ENCODE measurements around the gene LRRC8B.

LRRC8B gene

GRCh38 chr1:89596698-89597097 lies 72.1 kb downstream of the LRRC8B start:
- peaks cover 89% of the 10 kb centered on the region for H3K36me3 Mint-ChIP-seq (ENCODE audit: low read depth)
- H3K4me3 Mint-ChIP-seq = no peak overlapping the region
- H3K4me1 Mint-ChIP-seq (ENCODE audit: low read depth) = peaks cover 89% of the 10 kb centered on the region
- DNase-seq = no peak
- no peaks in the 10 kb centered on the region for H3K9me3 Mint-ChIP-seq
- no peaks in the 10 kb centered on the region for H3K27me3 Mint-ChIP-seq
- H3K27ac Mint-ChIP-seq = peak overlapping the region; percentile 16

DNA sequence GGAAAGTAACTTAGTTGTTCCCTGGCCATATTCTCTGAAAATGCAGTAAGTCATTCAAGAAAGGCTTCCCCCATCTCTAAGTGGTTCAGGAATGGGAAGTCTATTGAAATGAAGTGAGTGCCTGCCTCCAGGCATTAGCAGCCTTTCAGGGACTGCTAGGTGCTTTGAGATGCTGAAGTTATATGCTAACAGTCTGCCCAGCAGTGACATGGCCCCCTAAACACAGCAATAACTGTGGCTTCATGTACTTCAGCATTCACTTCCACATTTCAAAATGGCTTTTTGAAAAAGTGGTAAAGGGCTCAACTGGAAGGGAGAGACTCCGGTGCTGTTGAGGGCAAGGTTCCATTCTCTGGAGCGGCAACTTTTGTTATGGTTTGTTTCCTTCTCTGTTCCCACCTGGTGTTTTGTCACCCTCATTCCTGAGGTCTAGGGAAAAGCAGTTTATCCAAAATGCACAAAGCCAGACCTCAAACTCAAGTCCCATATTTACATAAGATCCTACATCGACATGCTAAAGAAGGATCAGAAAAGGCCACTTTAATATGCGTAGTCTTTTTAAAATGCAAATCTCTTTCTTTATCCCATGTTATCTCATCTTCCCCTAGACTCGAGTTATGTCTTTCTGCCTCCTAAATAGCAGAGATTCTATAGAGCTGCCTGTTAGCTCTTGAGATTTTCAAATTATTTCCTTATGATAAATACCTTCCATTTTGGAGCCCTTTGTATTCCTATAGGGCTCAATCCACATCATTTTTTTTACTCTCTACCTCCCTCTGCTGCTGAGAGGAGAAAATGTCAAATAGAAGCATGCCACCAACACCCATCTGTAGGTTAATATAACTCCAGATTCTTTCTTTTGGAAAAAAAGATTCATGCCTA lies 74.1 kb downstream of the LRRC8B start:
- peaks cover 84% of the 10 kb centered on the region for H3K36me3 Mint-ChIP-seq (ENCODE audit: low read depth)
- no peak for DNase-seq
- peaks cover 89% of the 10 kb centered on the region for H3K4me1 Mint-ChIP-seq (ENCODE audit: low read depth)
- no peak overlapping the region for H3K4me3 Mint-ChIP-seq
- H3K9me3 Mint-ChIP-seq = no peaks in the 10 kb centered on the region
- H3K27ac Mint-ChIP-seq = peak overlapping the region; percentile 100
- H3K27me3 Mint-ChIP-seq = no peaks in the 10 kb centered on the region

GRCh38 chr1:89599332-89599630 lies 74.7 kb downstream of the LRRC8B start:
- no peak for DNase-seq
- Mint-ChIP-seq H3K27ac (peak overlapping the region; percentile 100), H3K9me3 (no peaks in the 10 kb centered on the region), H3K4me1 (ENCODE audit: low read depth) (peaks cover 90% of the 10 kb centered on the region), H3K27me3 (no peaks in the 10 kb centered on the region), H3K36me3 (ENCODE audit: low read depth) (peaks cover 80% of the 10 kb centered on the region), H3K4me3 (no peak overlapping the region)

- peaks cover 95% of the 10 kb centered on the region for H3K4me1 Mint-ChIP-seq (ENCODE audit: low read depth)
- H3K36me3 Mint-ChIP-seq (ENCODE audit: low read depth) = peaks cover 79% of the 10 kb centered on the region
- no peaks in the 10 kb centered on the region for H3K9me3 Mint-ChIP-seq
- H3K27ac Mint-ChIP-seq = peak overlapping the region; percentile 100
- DNase-seq = no peak
- no peaks in the 10 kb centered on the region for H3K27me3 Mint-ChIP-seq
- no peak overlapping the region for H3K4me3 Mint-ChIP-seq
Measured at GRCh38 chr1:89600451-89601224, 76.0 kb downstream of the LRRC8B start.

DNA sequence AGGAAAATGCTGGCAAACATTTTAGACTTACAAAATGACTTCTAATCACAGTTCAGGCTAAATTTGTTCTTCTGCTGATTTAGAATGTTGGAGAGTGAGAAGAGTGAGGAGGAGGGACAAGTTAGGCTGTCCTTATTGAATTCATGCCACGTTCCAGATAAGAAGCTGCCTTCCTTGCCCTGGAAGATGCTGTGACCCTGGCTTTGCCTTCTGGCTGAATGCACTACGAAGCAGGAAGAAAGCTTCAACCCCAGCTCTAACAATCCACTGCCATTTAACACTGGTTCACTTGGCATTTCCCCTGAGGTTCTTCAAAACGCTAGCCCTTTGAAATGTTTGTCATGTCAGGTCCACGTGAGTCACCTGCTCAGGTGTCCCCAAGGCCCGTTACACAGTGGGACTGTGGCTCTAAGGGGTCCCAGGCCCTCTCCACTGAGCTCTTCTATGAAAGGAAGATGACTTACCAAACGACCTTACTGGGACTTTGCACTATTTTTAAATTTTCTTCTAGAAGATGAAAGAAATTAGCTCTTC lies 78.3 kb downstream of the LRRC8B start:
- H3K4me3 Mint-ChIP-seq = peak overlapping the region; percentile 59
- H3K27ac Mint-ChIP-seq = peak overlapping the region; percentile 100
- H3K4me1 Mint-ChIP-seq (ENCODE audit: low read depth) = peaks cover 99% of the 10 kb centered on the region
- no peaks in the 10 kb centered on the region for H3K9me3 Mint-ChIP-seq
- H3K27me3 Mint-ChIP-seq = no peaks in the 10 kb centered on the region
- DNase-seq = peak; percentile 56
- H3K36me3 Mint-ChIP-seq (ENCODE audit: low read depth) = peaks cover 60% of the 10 kb centered on the region

DNA sequence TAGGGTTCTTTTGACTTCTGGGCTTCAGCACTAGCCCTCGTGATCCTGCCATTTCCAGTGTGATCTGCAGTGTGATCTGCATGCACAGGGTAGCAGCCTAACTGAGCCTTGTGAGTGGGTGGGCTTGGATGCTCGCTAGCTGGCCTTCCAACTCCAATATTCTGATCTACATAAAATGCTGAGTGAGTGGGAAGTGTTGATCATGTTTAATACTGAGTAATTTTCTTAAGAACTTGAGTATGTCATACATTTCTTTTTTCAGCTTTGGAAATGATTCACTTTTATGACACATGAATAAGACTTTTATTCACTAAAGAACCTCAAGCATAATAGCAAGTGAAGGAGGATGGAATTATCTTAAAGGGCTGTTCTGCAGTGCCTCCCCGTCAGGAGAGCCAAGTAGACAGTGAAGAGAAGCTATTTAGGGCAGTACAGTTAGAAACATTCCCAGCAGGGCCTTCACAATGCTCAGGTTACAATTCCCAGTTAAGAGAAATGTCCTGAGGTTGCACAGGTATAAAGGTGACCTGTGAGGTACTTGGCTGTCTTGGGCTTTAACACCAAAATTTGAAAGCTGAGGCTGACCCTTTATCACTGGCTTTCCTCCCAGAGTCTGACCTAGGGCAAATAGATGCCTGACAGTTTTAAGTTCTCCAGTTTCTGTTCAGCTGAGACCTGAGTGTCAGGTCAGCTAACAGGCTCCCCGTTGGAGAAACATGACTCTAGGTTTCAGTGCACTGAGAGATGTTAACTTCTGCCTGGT lies 79.2 kb downstream of the LRRC8B start:
- peak; percentile 77 for DNase-seq
- Mint-ChIP-seq H3K27ac (peak overlapping the region; percentile 100), H3K27me3 (no peaks in the 10 kb centered on the region), H3K4me3 (peak overlapping the region; percentile 79), H3K4me1 (ENCODE audit: low read depth) (peaks cover 99% of the 10 kb centered on the region), H3K9me3 (no peaks in the 10 kb centered on the region), H3K36me3 (ENCODE audit: low read depth) (peaks cover 53% of the 10 kb centered on the region)

DNA sequence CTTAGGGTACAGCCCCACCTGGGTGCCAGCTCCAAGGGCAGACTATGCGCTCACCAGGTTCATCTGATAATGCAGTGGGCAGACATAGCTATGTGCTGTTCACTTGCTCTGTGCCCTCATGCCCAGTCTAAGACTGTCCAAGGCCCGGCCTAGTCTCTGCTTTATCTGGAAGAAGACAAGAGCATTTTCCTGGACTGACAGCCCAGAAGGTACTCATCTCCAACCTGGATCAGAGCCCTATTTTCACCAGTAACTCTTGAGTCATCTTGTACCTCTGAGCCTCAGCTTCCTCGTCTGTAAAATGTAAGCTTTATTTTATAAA lies 79.7 kb downstream of the LRRC8B start:
- no peaks in the 10 kb centered on the region for H3K9me3 Mint-ChIP-seq
- no peaks in the 10 kb centered on the region for H3K27me3 Mint-ChIP-seq
- H3K4me1 Mint-ChIP-seq (ENCODE audit: low read depth) = peaks cover 99% of the 10 kb centered on the region
- DNase-seq = peak; percentile 65
- H3K4me3 Mint-ChIP-seq = peak overlapping the region; percentile 79
- H3K36me3 Mint-ChIP-seq (ENCODE audit: low read depth) = peaks cover 54% of the 10 kb centered on the region
- H3K27ac Mint-ChIP-seq = peak overlapping the region; percentile 100

GRCh38 chr1:89605692-89606091 lies 81.1 kb downstream of the LRRC8B start:
- Mint-ChIP-seq H3K9me3 (no peaks in the 10 kb centered on the region), H3K27ac (peak overlapping the region; percentile 100), H3K4me3 (peak overlapping the region; percentile 79), H3K4me1 (ENCODE audit: low read depth) (peaks cover 98% of the 10 kb centered on the region), H3K36me3 (ENCODE audit: low read depth) (peaks cover 47% of the 10 kb centered on the region), H3K27me3 (no peaks in the 10 kb centered on the region)
- no peak for DNase-seq

DNA sequence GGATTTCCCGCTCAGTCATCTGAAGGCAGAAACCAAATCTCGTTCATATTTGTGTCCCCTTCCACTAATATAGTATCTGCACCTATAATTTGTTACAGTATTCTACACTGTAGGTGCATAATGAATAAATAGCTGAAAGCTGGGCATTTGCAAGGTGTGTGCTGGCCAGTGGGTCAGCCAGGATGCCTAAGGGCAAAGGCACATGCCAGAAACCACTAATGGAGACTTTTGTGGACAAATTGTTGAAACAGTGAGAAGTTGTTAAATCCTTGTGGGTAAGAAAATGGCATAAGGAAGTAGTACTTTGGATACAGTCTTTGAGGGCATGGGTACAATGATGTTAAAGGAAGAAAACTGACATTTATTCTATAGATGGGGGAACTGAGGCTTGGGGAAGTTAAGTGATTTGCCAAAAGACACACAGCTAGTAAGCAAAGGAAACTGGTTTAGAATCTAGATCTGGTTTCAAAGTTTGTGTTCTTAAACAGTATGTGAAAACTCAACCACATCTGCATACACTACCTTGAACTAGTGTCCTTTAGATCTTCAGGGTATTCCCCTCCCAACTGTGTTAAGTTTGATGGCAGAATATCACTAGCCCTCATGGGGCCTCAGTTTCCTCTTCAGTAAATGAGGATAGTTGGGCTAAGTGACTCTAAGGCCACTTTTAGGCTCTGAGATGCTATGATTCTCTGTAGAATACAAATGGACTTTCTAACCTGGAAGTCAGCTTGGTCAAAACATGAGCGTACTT lies 81.8 kb downstream of the LRRC8B start:
- Mint-ChIP-seq H3K36me3 (ENCODE audit: low read depth) (peaks cover 41% of the 10 kb centered on the region), H3K27me3 (no peaks in the 10 kb centered on the region), H3K27ac (peak overlapping the region; percentile 100), H3K4me1 (ENCODE audit: low read depth) (peaks cover 98% of the 10 kb centered on the region), H3K4me3 (peak overlapping the region; percentile 79), H3K9me3 (no peaks in the 10 kb centered on the region)
- no peak for DNase-seq

DNA sequence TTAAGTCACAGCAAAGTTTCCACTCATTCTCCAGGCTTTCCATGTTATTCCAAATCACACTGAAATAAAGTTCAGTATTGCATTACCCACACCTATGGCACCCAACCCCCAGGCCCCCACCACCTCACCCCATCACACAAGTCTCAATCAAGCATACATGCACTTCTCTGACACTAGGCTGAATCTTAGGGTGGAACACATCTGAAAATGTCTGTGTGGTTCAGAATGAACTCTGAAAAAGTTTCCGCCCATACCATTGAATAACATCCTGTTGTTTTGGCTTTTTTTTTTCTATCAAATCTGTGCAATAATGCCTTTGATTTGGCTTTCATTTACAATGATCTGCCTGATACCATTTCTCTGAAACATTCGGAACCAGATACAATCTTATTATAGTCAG lies 82.5 kb downstream of the LRRC8B start:
- Mint-ChIP-seq H3K27me3 (no peaks in the 10 kb centered on the region), H3K27ac (peak overlapping the region; percentile 100), H3K36me3 (ENCODE audit: low read depth) (peaks cover 37% of the 10 kb centered on the region), H3K4me3 (peak overlapping the region; percentile 79), H3K9me3 (no peaks in the 10 kb centered on the region), H3K4me1 (ENCODE audit: low read depth) (peaks cover 96% of the 10 kb centered on the region)
- no peak for DNase-seq

DNA sequence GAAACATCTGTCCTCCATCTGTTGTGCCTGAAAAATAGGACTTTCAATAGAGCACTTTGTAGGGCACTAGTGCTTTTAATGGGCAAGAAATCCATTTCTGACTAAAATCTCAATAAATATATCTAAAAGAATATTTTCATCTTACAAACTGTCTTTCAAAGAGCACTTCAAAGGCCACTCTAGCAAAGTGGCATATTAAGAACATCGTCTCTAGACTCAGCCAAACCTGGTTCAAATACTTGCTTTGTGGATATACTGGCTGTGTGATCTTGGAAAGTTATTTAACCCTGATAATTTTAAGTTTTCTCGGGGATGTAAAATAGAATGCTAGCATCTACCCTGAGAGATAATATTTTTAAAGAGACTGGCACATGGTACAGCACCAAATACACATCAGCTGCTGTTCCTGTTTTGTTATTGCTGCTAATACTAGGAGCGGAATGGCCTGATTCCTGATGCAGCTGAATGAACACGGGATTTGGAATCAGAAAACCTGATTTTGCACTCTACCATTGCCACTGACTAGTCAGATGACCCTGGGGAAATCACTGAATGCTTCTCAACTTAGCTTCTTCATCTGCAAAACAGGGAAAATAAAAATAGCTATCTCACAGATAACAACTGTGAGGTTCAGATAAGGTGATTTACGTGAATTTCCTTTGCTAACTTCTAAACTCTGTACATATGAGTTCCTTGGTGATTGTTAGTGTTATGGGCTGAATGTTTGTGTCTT lies 83.1 kb downstream of the LRRC8B start:
- no peaks in the 10 kb centered on the region for H3K27me3 Mint-ChIP-seq
- no peak for DNase-seq
- peaks cover 37% of the 10 kb centered on the region for H3K36me3 Mint-ChIP-seq (ENCODE audit: low read depth)
- H3K27ac Mint-ChIP-seq = peak overlapping the region; percentile 100
- H3K9me3 Mint-ChIP-seq = no peaks in the 10 kb centered on the region
- peak overlapping the region; percentile 79 for H3K4me3 Mint-ChIP-seq
- peaks cover 97% of the 10 kb centered on the region for H3K4me1 Mint-ChIP-seq (ENCODE audit: low read depth)

- Mint-ChIP-seq H3K27me3 (no peaks in the 10 kb centered on the region), H3K4me3 (peak overlapping the region; percentile 79), H3K9me3 (no peaks in the 10 kb centered on the region), H3K36me3 (ENCODE audit: low read depth) (peaks cover 31% of the 10 kb centered on the region), H3K4me1 (ENCODE audit: low read depth) (peaks cover 96% of the 10 kb centered on the region), H3K27ac (peak overlapping the region; percentile 100)
- peak; percentile 63 for DNase-seq
Measured at GRCh38 chr1:89608319-89608983, 83.8 kb downstream of the LRRC8B start.

Data from activated T-cell treated with anti-CD3 and anti-CD28 coated beads, Interleukin-2, amount 50 U/mL, for 24 hours (primary cell).